Rectal smooth muscle tissue (tissue), 1 donor: ENCODE results near the gene SWI5.
"Not testable (repeated sequence)": the region's sequence is repeated elsewhere in the genome, so short reads cannot be mapped to it uniquely, and the experiment has no call there.

Experiments used
- H3K27ac ChIP-seq: one replicate; pipeline ENCODE4 v1.7.0; 2013; ENCODE audit warnings: low read depth, low read length, inconsistent platforms
- H3K27me3 ChIP-seq: one replicate; pipeline ENCODE4 v1.7.0; 2013; ENCODE audit warnings: low read length; ENCODE audit not compliant: control insufficient read depth, insufficient read depth
- H3K36me3 ChIP-seq: one replicate; pipeline ENCODE4 v1.7.0; 2013; ENCODE audit warnings: low read length; ENCODE audit not compliant: control insufficient read depth, insufficient read depth
- H3K4me1 ChIP-seq: one replicate; pipeline ENCODE4 v1.7.0; 2013; ENCODE audit warnings: low read length; ENCODE audit not compliant: control insufficient read depth, insufficient read depth
- H3K4me3 ChIP-seq: one replicate; pipeline ENCODE4 v1.7.0; 2013; ENCODE audit warnings: low read length
- H3K9ac ChIP-seq: one replicate; pipeline ENCODE4 v1.7.0; 2013; ENCODE audit warnings: low read length

SWI5 gene

GRCh38 chr9:128275198-128276007 is 673 bp upstream of the SWI5 start, which contains the start of gene GOLGA2:
Gene GOLGA2, minus strand, starts transcription at chr9:128276007. Its CDS starts 31 bp downstream, at chr9:128275976.
- H3K4me1 ChIP-seq = peaks cover 7% of the 10 kb centered on the region
- H3K27me3 ChIP-seq = no peaks in the 10 kb centered on the region
- peaks cover 14% of the 10 kb centered on the region for H3K36me3 ChIP-seq
- H3K4me3 ChIP-seq = peak within 1 kb of the TSS; percentile 93
- H3K9ac ChIP-seq = peak within 1 kb of the TSS; percentile 75
- H3K27ac ChIP-seq = peak within 1 kb of the TSS; percentile 88

- Histone ChIP-seq H3K27ac (peak overlapping the region; percentile 88), H3K9ac (peak overlapping the region; percentile 75), H3K27me3 (no peaks in the 10 kb centered on the region), H3K4me3 (peak overlapping the region; percentile 93), H3K36me3 (peaks cover 6% of the 10 kb centered on the region), H3K4me1 (peaks cover 7% of the 10 kb centered on the region)
These were observed 646 bp downstream of the SWI5 start for GRCh38 chr9:128276574-128277270.

GRCh38 chr9:128279088-128280073 is 3.3 kb downstream of the SWI5 start:
- not testable (repeated sequence) for H3K4me3 ChIP-seq, H3K27ac ChIP-seq, H3K4me1 ChIP-seq

GRCh38 chr9:128280084-128280622 is 4.1 kb downstream of the SWI5 start:
- Histone ChIP-seq H3K27ac (no peak overlapping the region), H3K4me3 (no peak overlapping the region), H3K4me1 (peaks cover 3% of the 10 kb centered on the region), H3K9ac (no peak overlapping the region), H3K27me3 (no peaks in the 10 kb centered on the region), H3K36me3 (no peaks in the 10 kb centered on the region)

More at GRCh38 chr9:128279088-128280073, 3.3 kb downstream of the SWI5 start:
- H3K9ac ChIP-seq, H3K27me3 ChIP-seq, H3K36me3 ChIP-seq: not testable (repeated sequence)

GRCh38 chr9:128282500-128282899 is 6.4 kb downstream of the SWI5 start:
- H3K27me3 ChIP-seq = no peaks in the 10 kb centered on the region
- H3K27ac ChIP-seq = no peak overlapping the region
- H3K4me3 ChIP-seq = no peak overlapping the region
- no peaks in the 10 kb centered on the region for H3K4me1 ChIP-seq
- no peak overlapping the region for H3K9ac ChIP-seq
- peaks cover 4% of the 10 kb centered on the region for H3K36me3 ChIP-seq

GRCh38 chr9:128285033-128285784 is 9.1 kb downstream of the SWI5 start:
- Histone ChIP-seq H3K4me3 (no peak overlapping the region), H3K9ac (no peak overlapping the region), H3K27ac (no peak overlapping the region), H3K36me3 (peaks cover 14% of the 10 kb centered on the region), H3K27me3 (no peaks in the 10 kb centered on the region), H3K4me1 (no peaks in the 10 kb centered on the region)

GRCh38 chr9:128286440-128286839 is 10.4 kb downstream of the SWI5 start:
- Histone ChIP-seq H3K27ac (no peak overlapping the region), H3K4me1 (no peaks in the 10 kb centered on the region), H3K36me3 (peaks cover 14% of the 10 kb centered on the region), H3K9ac (no peak overlapping the region), H3K4me3 (no peak overlapping the region), H3K27me3 (no peaks in the 10 kb centered on the region)

- Histone ChIP-seq H3K27me3 (no peaks in the 10 kb centered on the region), H3K27ac (no peak overlapping the region), H3K36me3 (peaks cover 14% of the 10 kb centered on the region), H3K4me3 (no peak overlapping the region), H3K9ac (no peak overlapping the region), H3K4me1 (no peaks in the 10 kb centered on the region)
These were observed 12.4 kb downstream of the SWI5 start for GRCh38 chr9:128288273-128289004.

GRCh38 chr9:128292009-128292408 is 15.9 kb downstream of the SWI5 start:
- H3K9ac ChIP-seq = no peak overlapping the region
- H3K4me1 ChIP-seq = no peaks in the 10 kb centered on the region
- peaks cover 10% of the 10 kb centered on the region for H3K36me3 ChIP-seq
- H3K4me3 ChIP-seq = no peak overlapping the region
- no peaks in the 10 kb centered on the region for H3K27me3 ChIP-seq
- no peak overlapping the region for H3K27ac ChIP-seq

GRCh38 chr9:128293091-128293490 is 17.0 kb downstream of the SWI5 start:
- H3K4me1 ChIP-seq = no peaks in the 10 kb centered on the region
- H3K36me3 ChIP-seq = peaks cover 7% of the 10 kb centered on the region
- H3K27ac ChIP-seq = no peak overlapping the region
- no peak overlapping the region for H3K9ac ChIP-seq
- H3K4me3 ChIP-seq = no peak overlapping the region
- no peaks in the 10 kb centered on the region for H3K27me3 ChIP-seq

GRCh38 chr9:128294142-128294541 is 18.1 kb downstream of the SWI5 start:
- H3K9ac ChIP-seq = no peak overlapping the region
- no peak overlapping the region for H3K27ac ChIP-seq
- H3K27me3 ChIP-seq = no peaks in the 10 kb centered on the region
- H3K4me1 ChIP-seq = no peaks in the 10 kb centered on the region
- H3K4me3 ChIP-seq = no peak overlapping the region
- no peaks in the 10 kb centered on the region for H3K36me3 ChIP-seq
